GM12878 (cell line): ENCODE measurements around the gene ARMC8. TPM values are rescaled to one million over a fixed set of nuclear protein-coding genes. Genes with fewer than 3 reads are reported as not detected.

Source experiments
- ATAC-seq: fragments of 200-7000 bp; cut with Tn5 transposase; 3 replicates; pipeline ENCODE4 v1.9.1; 2020; ENCODE audit warnings: mild to moderate bottlenecking, moderate library complexity
- BruUV-seq: library from RNA; stranded (reverse); fragments of 400-500 nt; replicated peaks from 2 replicates; lab custom pipeline; 2021; lab: Mats Ljungman, UMichigan
- CTCF ChIA-PET: fragments of 300-600 bp; sonication (Branson Sonifier 250); formaldehyde crosslinking; extraction: SDS; loops from one replicate; lab custom pipeline; 2021; ENCODE audit warnings: inconsistent platforms; lab: Yijun Ruan, JAX
- POLR2A ChIA-PET: fragments of 350-600 bp; formaldehyde crosslinking; extraction: SDS; loops from one replicate; lab custom pipeline; 2021; ENCODE audit warnings: inconsistent platforms; lab: Charles Lee
- RAD21 ChIA-PET: fragments of 300-600 bp; sonication (Branson Sonifier 250); formaldehyde crosslinking; loops from one replicate; lab custom pipeline; 2023; ENCODE audit warnings: antibody characterized with exemption; ENCODE audit not compliant: unreplicated experiment; lab: Charles Lee
- SMC1A ChIA-PET: fragments of 300-600 bp; sonication (Branson Sonifier 250); formaldehyde crosslinking; loops from one replicate; lab custom pipeline; 2023; ENCODE audit not compliant: unreplicated experiment, uncharacterized antibody; lab: Charles Lee
- DNase-seq: peaks from one replicate; pipeline ENCODE4 v3.0.0-alpha.2; 2011; ENCODE audit warnings: low read depth, low spot score
- FAIRE-seq: peaks from 3 replicates; lab custom pipeline; 2011; peaks lifted over from hg19 to GRCh38; lab: Jason Lieb, UNC
- H2AFZ ChIP-seq: 2 replicates; pipeline ENCODE4 v1.6.0; 2011; ENCODE audit warnings: low read depth, low read length, control low read depth; ENCODE audit not compliant: control insufficient read depth
- H3K27ac ChIP-seq: 2 replicates; pipeline ENCODE4 v1.5.1; 2011; ENCODE audit warnings: control low read depth; ENCODE audit not compliant: control insufficient read depth, insufficient read depth
- H3K27me3 ChIP-seq, 2 experiments: replicated peaks in 1 of 2; 2 replicates each; pipeline versions ENCODE4 v1.6.0 to v1.6.1; 2011; ENCODE audit warnings: low read length in 1 of 2; ENCODE audit not compliant: control insufficient read depth in 2 of 2, insufficient read depth in 2 of 2
- H3K36me3 ChIP-seq, 2 experiments: 2 replicates each; pipeline ENCODE4 v1.5.1; 2011; ENCODE audit warnings: low read length in 1 of 2; ENCODE audit not compliant: control insufficient read depth in 2 of 2, insufficient read depth in 2 of 2
- H3K4me1 ChIP-seq: 2 replicates; pipeline ENCODE4 v1.6.1; 2011; ENCODE audit warnings: mild to moderate bottlenecking, low read length, moderate library complexity, mixed read lengths; ENCODE audit not compliant: control insufficient read depth, insufficient read depth
- H3K4me2 ChIP-seq: 2 replicates; pipeline ENCODE4 v1.6.0; 2011; ENCODE audit warnings: control low read depth; ENCODE audit not compliant: control insufficient read depth, insufficient read depth
- H3K4me3 ChIP-seq: fragments of 200-600 bp; sonication (generic); 2 replicates; pipeline ENCODE4 v1.5.1; 2016
- H3K79me2 ChIP-seq: 2 replicates; pipeline ENCODE4 v1.6.0; 2011; ENCODE audit warnings: low read length; ENCODE audit not compliant: control insufficient read depth, insufficient read depth
- H3K9ac ChIP-seq: 2 replicates; pipeline ENCODE4 v1.8.0; 2011; ENCODE audit warnings: low read length, control low read depth, mixed read lengths; ENCODE audit not compliant: control insufficient read depth, insufficient read depth
- H3K9me3 ChIP-seq: replicated peaks from 3 replicates; pipeline ENCODE4 v1.5.1; 2011; ENCODE audit warnings: mild to moderate bottlenecking, low read length; ENCODE audit not compliant: control insufficient read depth, insufficient read depth
- H4K20me1 ChIP-seq: 2 replicates; pipeline ENCODE4 v1.6.0; 2011; ENCODE audit not compliant: control insufficient read depth, insufficient read depth
- BCLAF1 ChIP-seq: fragments of 450-650 bp; IDR thresholded peaks from 2 replicates; pipeline ENCODE4 v1.6.1; 2017; ENCODE audit warnings: antibody characterized with exemption, mild to moderate bottlenecking, moderate library complexity
- CHD4 ChIP-seq: fragments of 200-600 bp; sonication (generic); IDR thresholded peaks from 2 replicates; pipeline ENCODE4 v1.6.1; 2016; ENCODE audit warnings: mild to moderate bottlenecking
- EED ChIP-seq: sonication (generic); IDR thresholded peaks from 2 replicates; pipeline ENCODE4 v1.6.1; 2016; ENCODE audit warnings: antibody characterized with exemption, low read depth
- EGR1 ChIP-seq, 2 experiments: IDR thresholded peaks; 1 replicate in 1 of 2; 2 replicates in 1 of 2; pipeline ENCODE4 v1.6.1; 2011 to 2012; ENCODE audit warnings: low read depth in 2 of 2, low read length in 2 of 2, borderline replicate concordance in 1 of 2, mild to moderate bottlenecking in 1 of 2, moderate library complexity in 1 of 2
- JUNB ChIP-seq: IDR thresholded peaks from 2 replicates; pipeline ENCODE4 v1.6.1; 2016; ENCODE audit warnings: antibody characterized with exemption, mild to moderate bottlenecking
- KLF5 ChIP-seq: fragments of 450-650 bp; IDR thresholded peaks from 2 replicates; pipeline ENCODE4 v1.6.1; 2014; ENCODE audit warnings: mild to moderate bottlenecking; ENCODE audit not compliant: partially characterized antibody
- MEF2B ChIP-seq: fragments of 450-650 bp; IDR thresholded peaks from 2 replicates; pipeline ENCODE4 v1.6.1; 2018; ENCODE audit warnings: mild to moderate bottlenecking, moderate library complexity; ENCODE audit not compliant: partially characterized antibody, poor library complexity, severe bottlenecking
- PRDM15 ChIP-seq: fragments of 450-650 bp; formaldehyde crosslinking; IDR thresholded peaks from 2 replicates; pipeline ENCODE4 v1.4.0; 2020; ENCODE audit warnings: mild to moderate bottlenecking, moderate library complexity
- RAD51 ChIP-seq: fragments of 450-650 bp; IDR thresholded peaks from 2 replicates; pipeline ENCODE4 v1.6.1; 2016; ENCODE audit warnings: moderate library complexity, mild to moderate bottlenecking, inconsistent platforms
- STAT3 ChIP-seq: IDR thresholded peaks from 2 replicates; pipeline ENCODE4 v1.6.1; 2011; ENCODE audit warnings: low read depth, low read length, improper control_type of control experiment
- TCF3 ChIP-seq: IDR thresholded peaks from 2 replicates; pipeline ENCODE4 v1.6.1; 2012; ENCODE audit warnings: low read depth, mild to moderate bottlenecking, low read length, borderline replicate concordance; ENCODE audit not compliant: insufficient read depth
- WGBS: methylation state at CpG from one replicate; pipeline ENCODE4 v1.1.6; 2016; ENCODE audit warnings: low lambda C conversion rate; ENCODE audit not compliant: insufficient replicate concordance, insufficient coverage; ENCODE audit errors: missing lambda C conversion rate; 5-methylcytosine and 5-hydroxymethylcytosine counted together
- in situ Hi-C: fragments of 300-500 bp; cut with MboI; formaldehyde crosslinking; loops from 9 replicates; pipeline ENCODE4 v1.14.3; 2018; ENCODE audit warnings: mixed read lengths
- intact Hi-C: fragments of 100-400 bp; cut with micrococcal nuclease; formaldehyde crosslinking; loops from one replicate; pipeline ENCODE4 v1.14.2; 2022; ENCODE audit not compliant: unreplicated experiment
- polyA plus RNA-seq, 11 experiments: library from polyadenylated mRNA; depleted of rRNA in 4 of 11; unstranded in 6 of 11; stranded (reverse) in 5 of 11; fragments of >200 nt; fragmentation: Nextera tagmentation in 4 of 11; fragmentation: Illumina TruSeq in 1 of 11; extraction: Ambion mirVana in 4 of 11; extraction: Trizol in 1 of 11; gene quantifications; 1 replicate in 1 of 11; 2 replicates in 10 of 11; pipeline versions ENCODE4 v1.2.1 to v1.2.3, GENCODE V29; 2011 to 2016; ENCODE audit warnings: inconsistent platforms in 2 of 11, missing spikeins in 2 of 11, low read depth in 1 of 11
- total RNA-seq, 4 experiments: library from RNA; depleted of rRNA in 3 of 4; stranded (reverse); fragments of >200 nt in 3 of 4; fragmentation: Illumina TruSeq in 1 of 4; extraction: Trizol in 1 of 4; gene quantifications; 2 replicates each; pipeline versions ENCODE4 v1.2.1 to v1.2.3, GENCODE V29; 2013 to 2021

Gene ARMC8
- total and polyA plus RNA-seq, 10 of the 15 experiments (the other 5 are each of a cell fraction or from before 2014, with no cell fraction given) = 29.8 to 93.4 (median 45.3) TPM

GRCh38 chr3:138257986-138258385 is 70.9 kb downstream of the ARMC8 start:
- POLR2A ChIA-PET = no interaction called here
- H3K36me3 ChIP-seq = no peaks in the 10 kb centered on the region
- TF ChIP-seq KLF5 = no peak
- TF ChIP-seq EED = no peak
- peak in 1 of 2 experiments; percentile 46; a peak in 1 of 3 replicates for TF ChIP-seq EGR1 (IDR thresholded peaks at IDR 0.05; ENCODE audit: borderline replicate concordance in 1 of 2, low read depth in 2 of 2, low read length in 2 of 2)
- no peak for TF ChIP-seq STAT3
- TF ChIP-seq, all 136 proteins: peak for 1
- Histone ChIP-seq H3K4me2 (no peak overlapping the region), H3K9ac (no peak overlapping the region), H3K27me3 (no peaks in the 10 kb centered on the region), H2AFZ (no peak overlapping the region), H4K20me1 (no peaks in the 10 kb centered on the region), H3K4me3 (no peak overlapping the region), H3K27ac (no peak overlapping the region), H3K79me2 (no peaks in the 10 kb centered on the region), H3K4me1 (peaks cover 6% of the 10 kb centered on the region; the same call in 1 of the 2 replicates), H3K9me3 (no peaks in the 10 kb centered on the region)
- ATAC-seq (0 out of 3 replicates have a peak, but pooled peaks have one; percentile 36), FAIRE-seq (no peak), DNase-seq (no peak)
- in situ Hi-C loops = no loop called here
- SMC1A ChIA-PET = interaction anchor here (0.9 to 1.0 kb wide), 2 partner anchors 10 to 13 kb away, joined by 3 read pairs; no protein-coding TSS in a partner anchor
- intact Hi-C loops = no loop called here
- 63% methylated on average over 1 of the region's 1 CpG for WGBS
- CTCF ChIA-PET = interaction anchor here (1.0 kb wide), 1 partner anchor 8 kb away, joined by 3 read pairs; no protein-coding TSS in a partner anchor
- no TSS peak for BruUV-seq
- RAD21 ChIA-PET = no interaction called here

GRCh38 chr3:138259126-138259525 is 72.0 kb downstream of the ARMC8 start:
- Histone ChIP-seq H2AFZ (no peak overlapping the region), H3K27ac (no peak overlapping the region), H3K4me1 (peaks cover 6% of the 10 kb centered on the region; the same call in 1 of the 2 replicates), H3K4me2 (no peak overlapping the region), H3K79me2 (no peaks in the 10 kb centered on the region), H3K36me3 (no peaks in the 10 kb centered on the region), H4K20me1 (no peaks in the 10 kb centered on the region), H3K4me3 (no peak overlapping the region), H3K27me3 (no peaks in the 10 kb centered on the region), H3K9me3 (no peaks in the 10 kb centered on the region), H3K9ac (no peak overlapping the region)
- no peak for ATAC-seq
- BruUV-seq = no TSS peak
- intact Hi-C loops = no loop called here
- in situ Hi-C loops = no loop called here
- CTCF ChIA-PET = no interaction called here
- RAD21 ChIA-PET = no interaction called here
- no peak for FAIRE-seq
- WGBS = 97% methylated on average over 4 of the region's 4 CpGs
- DNase-seq = no peak
- SMC1A ChIA-PET = no interaction called here
- POLR2A ChIA-PET = no interaction called here
- TF ChIP-seq CHD4 (no peak), BCLAF1 (no peak), RAD51 (no peak), TCF3 (no peak), JUNB (no peak), MEF2B (no peak), PRDM15 (CRISPR knock-in tag) (no peak)
